Esophagus muscularis mucosa (tissue), 3 donors: ENCODE data around the gene DNAH10.

ENCODE experiments used
- CTCF ChIP-seq, 3 experiments: fragments of 200-600 bp in 2 of 3; fragments of 450-650 bp in 1 of 3; sonication (generic) in 2 of 3; IDR thresholded peaks; one replicate each; pipeline ENCODE4 v1.5.1; 2017 to 2019; ENCODE audit warnings: antibody characterized with exemption in 3 of 3, mild to moderate bottlenecking in 2 of 3, moderate library complexity in 1 of 3
- POLR2A ChIP-seq: fragments of 450-650 bp; IDR thresholded peaks from one replicate; pipeline ENCODE4 v1.6.1; 2017; ENCODE audit warnings: antibody characterized with exemption, moderate library complexity, mild to moderate bottlenecking, low read depth
- POLR2AphosphoS5 ChIP-seq, 2 donors: sonication (generic); formaldehyde crosslinking; IDR thresholded peaks; one replicate each; pipeline ENCODE4 v1.6.1; 2017; ENCODE audit warnings: antibody characterized with exemption in 2 of 2

GRCh38 chr12:123832052-123832451 is 70.0 kb downstream of the DNAH10 start:
- TF ChIP-seq CTCF (IDR thresholded peaks at IDR 0.05), result no peak
- no peak for TF ChIP-seq POLR2A
- TF ChIP-seq POLR2AphosphoS5 (IDR thresholded peaks at IDR 0.05), result no peak
